Thyroid gland (tissue), 4 donors: ENCODE data around the gene COL6A3.

Source experiments
- POLR2A ChIP-seq, 2 donors: fragments of 450-650 bp; IDR thresholded peaks; one replicate each; pipeline ENCODE4 v1.6.1; 2017; ENCODE audit warnings: antibody characterized with exemption in 2 of 2, mild to moderate bottlenecking in 2 of 2, moderate library complexity in 1 of 2
- TF ChIP-seq, protein P1 (sequence below), 6 experiments: fragments of 200-600 bp in 3 of 6; fragments of 450-650 bp in 3 of 6; sonication (generic) in 3 of 6; IDR thresholded peaks; one replicate each; pipeline ENCODE4 v1.5.1; 2016 to 2019; ENCODE audit warnings: antibody characterized with exemption in 6 of 6, mild to moderate bottlenecking in 2 of 6, inconsistent platforms in 1 of 6, moderate library complexity in 1 of 6

DNA sequence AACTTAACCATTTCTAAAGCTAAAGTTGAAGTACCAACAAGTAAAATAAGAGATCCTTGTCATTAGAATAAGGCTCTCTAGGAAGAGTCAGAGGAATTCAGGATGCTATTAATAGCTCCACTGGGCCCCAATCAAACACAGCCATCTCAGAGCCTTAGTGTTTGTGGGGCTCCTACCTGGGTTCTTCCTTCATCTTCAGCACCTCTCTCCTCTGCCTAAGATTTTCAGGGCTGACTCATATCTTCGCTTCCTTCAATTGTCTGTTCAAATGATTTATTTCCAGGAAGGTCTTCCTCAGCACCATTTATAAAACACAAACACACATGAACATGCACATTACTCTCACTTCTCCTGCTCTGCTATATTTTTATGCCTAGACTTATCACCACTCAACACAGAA is 119.5 kb downstream of the COL6A3 start:
- TF ChIP-seq, protein P1, sequence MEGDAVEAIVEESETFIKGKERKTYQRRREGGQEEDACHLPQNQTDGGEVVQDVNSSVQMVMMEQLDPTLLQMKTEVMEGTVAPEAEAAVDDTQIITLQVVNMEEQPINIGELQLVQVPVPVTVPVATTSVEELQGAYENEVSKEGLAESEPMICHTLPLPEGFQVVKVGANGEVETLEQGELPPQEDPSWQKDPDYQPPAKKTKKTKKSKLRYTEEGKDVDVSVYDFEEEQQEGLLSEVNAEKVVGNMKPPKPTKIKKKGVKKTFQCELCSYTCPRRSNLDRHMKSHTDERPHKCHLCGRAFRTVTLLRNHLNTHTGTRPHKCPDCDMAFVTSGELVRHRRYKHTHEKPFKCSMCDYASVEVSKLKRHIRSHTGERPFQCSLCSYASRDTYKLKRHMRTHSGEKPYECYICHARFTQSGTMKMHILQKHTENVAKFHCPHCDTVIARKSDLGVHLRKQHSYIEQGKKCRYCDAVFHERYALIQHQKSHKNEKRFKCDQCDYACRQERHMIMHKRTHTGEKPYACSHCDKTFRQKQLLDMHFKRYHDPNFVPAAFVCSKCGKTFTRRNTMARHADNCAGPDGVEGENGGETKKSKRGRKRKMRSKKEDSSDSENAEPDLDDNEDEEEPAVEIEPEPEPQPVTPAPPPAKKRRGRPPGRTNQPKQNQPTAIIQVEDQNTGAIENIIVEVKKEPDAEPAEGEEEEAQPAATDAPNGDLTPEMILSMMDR (IDR thresholded peaks at IDR 0.05), result no peak
- TF ChIP-seq POLR2A (IDR thresholded peaks at IDR 0.05), result no peak
